Subcutaneous adipose tissue (tissue), 4 donors: Measurements from ENCODE around the gene EIF3L. TPM values are rescaled to one million over a fixed set of nuclear protein-coding genes. Genes with fewer than 3 reads are reported as not detected.

Experiments
- total RNA-seq, 4 donors: library from RNA; depleted of rRNA; stranded (reverse); fragments of >200 nt; gene quantifications; one replicate each; pipeline ENCODE4 v1.1.0, GENCODE V29; 2016
- TF ChIP-seq, protein P1 (sequence below): fragments of 450-650 bp; IDR thresholded peaks from one replicate; pipeline ENCODE4 v1.5.1; 2016; ENCODE audit warnings: low read depth, mild to moderate bottlenecking, control low read depth, antibody characterized with exemption, moderate library complexity

Gene EIF3L
- total RNA-seq, 4 donors from 2014 or later = 271 to 369 (median 304) TPM

DNA sequence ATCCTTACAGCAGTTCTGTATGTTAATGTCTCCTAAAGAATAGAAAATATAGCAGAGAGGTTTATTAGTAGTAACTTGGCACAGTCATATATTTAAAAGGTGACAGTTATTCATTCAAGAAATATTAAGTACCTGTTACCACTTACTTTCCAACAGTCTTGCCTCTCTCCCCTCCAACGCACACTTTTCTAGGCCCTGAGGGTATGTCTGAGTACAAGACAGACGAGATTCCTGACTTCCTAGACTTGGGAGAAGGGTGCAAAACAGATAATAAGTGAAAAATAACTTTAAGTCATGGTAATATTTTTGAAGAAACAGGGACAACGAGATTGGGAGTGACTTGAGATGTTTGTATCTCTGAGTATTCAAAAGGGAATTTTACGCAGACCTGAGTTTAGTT is 1.6 kb downstream of the EIF3L start:
- TF ChIP-seq, protein P1, sequence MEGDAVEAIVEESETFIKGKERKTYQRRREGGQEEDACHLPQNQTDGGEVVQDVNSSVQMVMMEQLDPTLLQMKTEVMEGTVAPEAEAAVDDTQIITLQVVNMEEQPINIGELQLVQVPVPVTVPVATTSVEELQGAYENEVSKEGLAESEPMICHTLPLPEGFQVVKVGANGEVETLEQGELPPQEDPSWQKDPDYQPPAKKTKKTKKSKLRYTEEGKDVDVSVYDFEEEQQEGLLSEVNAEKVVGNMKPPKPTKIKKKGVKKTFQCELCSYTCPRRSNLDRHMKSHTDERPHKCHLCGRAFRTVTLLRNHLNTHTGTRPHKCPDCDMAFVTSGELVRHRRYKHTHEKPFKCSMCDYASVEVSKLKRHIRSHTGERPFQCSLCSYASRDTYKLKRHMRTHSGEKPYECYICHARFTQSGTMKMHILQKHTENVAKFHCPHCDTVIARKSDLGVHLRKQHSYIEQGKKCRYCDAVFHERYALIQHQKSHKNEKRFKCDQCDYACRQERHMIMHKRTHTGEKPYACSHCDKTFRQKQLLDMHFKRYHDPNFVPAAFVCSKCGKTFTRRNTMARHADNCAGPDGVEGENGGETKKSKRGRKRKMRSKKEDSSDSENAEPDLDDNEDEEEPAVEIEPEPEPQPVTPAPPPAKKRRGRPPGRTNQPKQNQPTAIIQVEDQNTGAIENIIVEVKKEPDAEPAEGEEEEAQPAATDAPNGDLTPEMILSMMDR = no peak

DNA sequence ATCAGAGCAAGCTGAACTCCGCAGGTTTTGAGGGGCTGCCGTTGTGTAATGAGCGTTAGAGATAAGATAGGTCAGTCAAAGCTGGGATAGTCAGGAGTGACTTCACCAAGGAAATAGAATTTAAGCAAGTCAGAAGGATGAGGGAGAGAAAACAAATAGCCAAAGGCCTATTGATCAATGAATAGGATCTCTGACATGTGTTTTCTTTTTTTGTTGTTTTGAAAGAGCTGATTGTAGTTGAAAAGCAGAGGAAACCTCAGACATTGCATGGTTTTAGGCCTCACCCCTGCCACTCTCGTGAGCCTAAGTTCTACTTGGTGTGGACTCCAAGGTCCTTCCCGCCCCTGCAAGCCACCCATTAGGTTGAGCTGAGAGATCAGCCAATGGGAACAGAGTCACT is 3.2 kb downstream of the EIF3L start:
- TF ChIP-seq, protein P1 = no peak

GRCh38 chr22:37854946-37855345 is 5.7 kb downstream of the EIF3L start:
- TF ChIP-seq, protein P1 = no peak

GRCh38 chr22:37855462-37855861 is 6.2 kb downstream of the EIF3L start:
- TF ChIP-seq, protein P1 = no peak

DNA sequence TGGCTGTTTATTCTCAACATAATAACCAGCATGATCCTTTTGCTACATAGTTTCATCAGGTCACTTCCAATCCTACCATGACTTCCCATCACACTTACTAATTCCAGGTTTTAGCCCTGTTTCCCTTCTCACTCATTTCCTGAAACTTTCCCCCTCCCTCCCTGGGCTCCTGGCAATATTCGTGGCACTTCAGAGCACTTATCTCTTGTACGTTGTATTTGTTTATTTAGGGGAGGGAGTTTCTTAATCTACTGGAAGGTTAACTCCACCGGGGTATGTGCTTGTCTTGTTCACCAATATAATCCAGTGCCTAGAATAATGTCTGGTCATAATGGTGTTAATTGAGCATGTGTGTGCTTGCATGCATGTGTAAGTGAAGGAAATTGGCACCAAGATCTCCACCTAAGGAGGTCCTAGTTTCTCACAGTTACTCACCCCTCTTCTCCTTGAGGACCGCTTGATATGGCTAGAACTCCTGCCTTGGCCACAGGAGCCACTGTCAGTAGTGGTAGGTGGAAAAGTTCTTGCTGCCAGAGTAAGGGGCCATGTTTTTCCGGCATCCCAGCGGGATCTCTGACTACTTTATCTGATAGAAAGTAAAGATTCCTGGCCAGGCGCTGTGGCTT is 11.7 kb downstream of the EIF3L start:
- TF ChIP-seq, protein P1 = no peak

DNA sequence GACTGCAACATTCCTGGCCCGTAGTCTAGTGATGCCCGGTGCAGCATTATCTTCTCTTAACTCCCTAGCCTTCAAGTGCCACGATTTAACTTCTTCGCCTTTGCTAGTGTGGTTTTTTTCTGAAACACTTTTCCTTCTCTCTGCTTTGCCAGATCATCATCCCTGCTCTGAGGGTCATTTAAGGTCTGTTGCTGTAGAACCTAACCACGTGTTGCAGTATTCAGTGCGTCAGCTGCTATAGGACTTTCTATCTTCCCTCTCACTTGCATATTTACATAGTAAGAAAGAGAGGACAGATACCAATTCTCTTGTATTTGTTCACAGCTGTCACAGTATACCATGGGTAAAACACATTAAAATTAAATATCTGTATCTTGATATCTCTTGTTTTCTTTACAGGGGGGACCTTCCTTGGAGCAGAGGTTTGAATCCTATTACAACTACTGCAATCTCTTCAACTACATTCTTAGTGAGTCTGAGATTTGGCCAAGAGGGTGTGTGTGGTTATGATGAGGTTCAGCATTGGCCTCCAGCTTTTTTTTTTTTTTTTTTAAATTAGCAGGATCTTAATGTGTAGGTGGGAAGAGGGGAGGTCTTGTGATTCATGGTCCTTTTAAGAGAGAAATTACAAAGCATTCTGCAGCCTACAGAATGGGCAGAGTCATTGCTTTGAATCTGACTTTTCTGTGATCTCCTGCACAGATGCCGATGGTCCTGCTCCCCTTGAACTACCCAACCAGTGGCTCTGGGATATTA is 13.5 kb downstream of the EIF3L start:
- TF ChIP-seq, protein P1 = no peak

DNA sequence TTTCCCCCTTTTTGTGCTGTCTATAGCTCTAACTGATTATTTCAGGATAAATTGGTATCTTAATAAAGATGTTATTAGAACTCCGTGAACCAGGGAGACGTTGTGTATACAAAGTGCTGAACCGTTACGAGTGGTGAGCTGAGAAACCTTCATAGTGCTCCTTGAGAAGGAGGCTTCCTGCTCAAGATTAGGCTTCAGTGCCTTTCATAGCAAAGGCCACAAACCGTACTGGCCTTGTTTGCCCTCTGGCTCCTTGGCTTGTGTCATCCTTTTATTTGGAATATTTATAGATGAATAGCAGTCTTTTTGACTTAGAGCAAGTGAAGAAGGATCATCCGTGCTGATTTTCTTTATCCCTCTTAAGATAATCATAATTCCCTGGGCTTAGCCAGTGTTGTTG is 16.3 kb downstream of the EIF3L start:
- TF ChIP-seq, protein P1 = no peak
